HG03139 (cell line): ENCODE measurements around the gene SLC25A47.

Experiments used
- ATAC-seq: cut with Tn5 transposase; IDR thresholded peaks from one replicate; pipeline ENCODE4 v1.9.1; 2021; ENCODE audit not compliant: unreplicated experiment

SLC25A47 gene

DNA sequence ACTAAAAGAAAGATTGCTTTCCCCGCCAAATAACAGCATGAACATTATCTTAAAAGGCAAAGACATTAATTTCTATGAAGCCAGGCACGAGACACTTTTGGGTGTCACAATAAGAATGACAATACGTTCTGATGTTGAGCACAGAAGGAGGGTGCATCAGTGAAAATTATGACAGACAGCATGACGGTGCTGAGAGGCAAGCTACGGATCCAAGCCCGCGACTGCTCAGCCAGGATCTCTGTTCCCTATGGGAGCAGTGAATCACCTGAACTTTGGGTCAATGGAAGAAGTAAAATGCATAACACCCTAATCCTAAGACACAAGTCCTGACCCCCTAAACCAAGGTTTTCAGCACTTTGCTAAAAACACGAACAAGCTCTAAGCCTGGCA lies 51.7 kb downstream of the SLC25A47 start:
- no peak for ATAC-seq

DNA sequence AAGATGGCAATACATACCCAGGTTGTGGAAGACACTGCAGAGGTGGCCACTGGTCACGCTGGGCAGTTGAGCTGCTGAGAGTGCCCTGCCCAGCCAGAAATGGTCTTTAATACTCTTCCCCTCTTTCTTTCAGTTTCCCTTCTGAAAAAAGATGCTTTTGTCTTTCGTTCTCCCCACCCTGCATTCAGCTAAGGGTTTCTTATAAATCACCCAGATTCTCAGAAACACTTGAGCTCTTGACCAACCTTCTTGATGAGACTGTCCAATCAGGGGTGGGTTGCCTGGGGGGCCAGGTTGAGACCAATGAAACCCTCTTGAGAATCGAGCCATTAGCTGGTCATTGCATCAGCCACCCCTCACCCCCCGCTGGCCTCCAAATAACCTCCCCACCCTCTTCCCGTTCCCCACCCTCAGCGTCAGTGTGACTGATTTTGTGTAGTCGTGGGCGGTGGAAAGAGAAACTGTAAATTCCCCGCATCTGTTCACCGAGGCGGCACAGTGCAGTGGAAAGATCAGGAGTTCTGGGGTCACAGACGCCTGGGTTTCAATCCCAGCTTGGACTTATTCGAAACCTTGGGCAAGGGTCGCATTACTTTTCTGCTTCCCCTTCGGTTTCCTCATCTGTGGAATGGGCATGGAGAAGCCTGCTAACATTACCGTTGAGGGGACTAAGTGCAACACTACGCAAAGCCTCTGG lies 52.3 kb downstream of the SLC25A47 start:
- peak; percentile 39 for ATAC-seq

DNA sequence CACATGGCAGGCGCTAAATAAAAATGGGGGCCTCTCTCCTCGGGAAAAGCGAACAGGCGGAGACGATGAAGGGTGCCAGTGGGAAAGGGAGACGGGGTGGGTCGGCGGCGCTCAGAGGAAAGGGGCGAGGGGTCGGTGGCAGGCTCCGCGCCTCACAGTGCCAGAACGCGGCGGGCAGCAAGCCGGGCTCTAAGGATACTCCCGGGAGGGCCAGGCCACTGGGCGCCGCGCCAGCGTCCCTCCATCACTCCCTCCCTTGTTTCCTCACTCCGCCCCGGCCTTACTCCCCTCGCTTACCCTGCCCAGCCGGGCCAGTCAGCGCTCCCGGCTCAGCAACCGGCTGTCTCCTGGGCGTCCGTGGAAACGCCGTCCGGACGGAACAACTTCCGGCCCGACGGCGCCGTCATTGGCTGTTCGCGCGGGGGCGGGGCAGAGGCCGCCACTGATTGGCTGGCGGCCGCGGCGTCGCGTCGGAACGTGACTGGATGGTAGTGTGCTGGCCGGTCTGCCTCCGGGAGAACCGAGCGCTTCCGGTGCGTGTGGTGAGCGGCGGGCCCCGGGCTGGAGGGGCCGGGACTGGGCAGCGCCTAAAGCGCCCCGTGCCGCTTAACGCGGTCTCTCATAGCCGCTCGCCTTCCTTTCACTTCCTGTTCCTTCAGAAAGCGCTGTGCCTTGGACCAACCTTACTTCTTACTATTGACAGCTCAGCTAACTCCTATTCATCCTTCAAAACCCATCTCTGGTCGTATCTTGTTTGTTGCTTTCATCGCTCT lies 53.0 kb downstream of the SLC25A47 start, which contains the start of gene WDR25:
TSS of gene WDR25 (plus strand) at position 523 of the 773 bp plus-strand sequence.
- peak; percentile 80 for ATAC-seq

DNA sequence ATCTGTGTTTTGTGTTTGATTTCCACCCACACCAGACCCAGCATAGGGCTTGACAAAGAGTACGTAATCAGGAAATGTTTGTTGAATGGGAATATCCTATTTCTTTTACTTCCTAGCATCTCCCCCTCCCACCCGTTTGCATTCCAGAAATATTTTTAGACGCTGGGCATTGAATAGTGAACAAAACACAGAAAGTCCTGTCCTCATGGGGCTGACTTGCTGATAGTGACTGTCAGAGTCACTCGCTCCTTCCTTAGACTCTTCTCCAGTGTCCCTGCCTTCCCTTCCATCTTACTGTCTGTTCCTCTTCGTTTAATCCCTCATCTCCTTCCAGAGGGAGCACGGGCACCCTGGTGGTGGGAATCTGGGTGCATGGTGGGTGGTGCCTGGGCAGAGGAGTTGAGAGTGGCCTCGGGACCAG lies 53.6 kb downstream of the SLC25A47 start:
- ATAC-seq: no peak
